Effector CD4-positive, alpha-beta T cell (primary cell): ENCODE results near the gene PLAC8.
"Not testable (repeated sequence)": the region's sequence is repeated elsewhere in the genome, so short reads cannot be mapped to it uniquely, and the experiment has no call there.

Experiments
- DNase-seq: peaks from one replicate; pipeline ENCODE4 v3.0.0-alpha.2; 2020

The PLAC8 gene

DNA sequence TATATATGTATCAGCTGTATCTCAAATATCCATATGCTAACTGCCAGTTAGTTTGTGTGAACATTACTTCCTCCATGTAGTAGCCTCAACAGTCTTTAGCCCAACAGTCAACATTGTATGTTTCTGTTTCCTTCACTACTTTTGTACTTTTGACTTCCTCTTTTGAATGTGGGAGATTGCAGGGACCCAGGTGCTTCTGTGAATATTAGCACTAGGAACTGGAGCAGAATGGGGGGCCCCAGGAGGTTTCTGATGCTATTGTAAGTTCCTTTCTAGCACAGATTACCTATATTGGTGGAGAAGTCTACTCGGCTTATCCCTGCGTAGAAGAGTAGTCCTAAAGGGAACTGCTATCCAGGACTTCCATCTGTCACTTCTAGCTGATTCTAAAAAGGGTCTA, 2.3 kb downstream of the PLAC8 start:
- DNase-seq = no peak

GRCh38 chr4:83111751-83112141, 2.8 kb downstream of the PLAC8 start:
- DNase-seq = not testable (repeated sequence)

- DNase-seq = no peak
These were observed 3.4 kb downstream of the PLAC8 start for GRCh38 chr4:83110970-83111750.

DNA sequence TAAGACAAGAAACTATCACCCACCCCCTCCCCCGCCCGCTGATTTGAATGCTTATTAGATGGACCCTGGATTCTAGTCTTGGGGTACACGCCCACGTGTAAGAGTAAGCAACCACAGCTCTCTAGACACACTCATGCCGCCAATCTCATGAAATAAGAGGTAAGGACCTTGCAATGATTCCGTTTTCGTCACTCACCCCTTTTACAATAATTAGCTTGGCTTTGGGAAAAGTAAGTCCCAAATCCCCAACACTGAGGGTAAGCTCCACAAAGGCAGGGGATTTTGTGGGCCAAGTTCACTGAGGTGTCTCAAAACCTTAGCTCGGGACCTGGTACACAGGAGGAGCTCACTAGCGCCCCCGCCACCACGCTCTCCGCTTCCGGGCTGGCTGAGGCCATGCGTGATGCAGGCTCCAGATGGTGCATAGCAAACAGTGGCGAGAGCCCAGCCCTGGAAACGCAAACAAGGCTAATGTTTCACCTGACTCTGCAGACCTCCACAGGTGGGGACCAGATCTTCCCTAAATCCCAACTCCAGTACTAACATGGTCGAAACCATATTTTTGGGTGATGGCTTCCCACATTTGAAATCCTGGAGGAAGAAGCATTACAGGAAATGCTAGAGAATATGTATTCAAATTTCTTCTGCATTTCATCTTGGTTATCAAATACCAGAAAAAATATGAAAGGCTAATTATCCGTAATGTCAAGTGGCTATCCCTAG, 4.1 kb downstream of the PLAC8 start:
- DNase-seq = peak; percentile 82

- peak; percentile 36 for DNase-seq
These were observed 4.9 kb downstream of the PLAC8 start for GRCh38 chr4:83109480-83110222.

DNA sequence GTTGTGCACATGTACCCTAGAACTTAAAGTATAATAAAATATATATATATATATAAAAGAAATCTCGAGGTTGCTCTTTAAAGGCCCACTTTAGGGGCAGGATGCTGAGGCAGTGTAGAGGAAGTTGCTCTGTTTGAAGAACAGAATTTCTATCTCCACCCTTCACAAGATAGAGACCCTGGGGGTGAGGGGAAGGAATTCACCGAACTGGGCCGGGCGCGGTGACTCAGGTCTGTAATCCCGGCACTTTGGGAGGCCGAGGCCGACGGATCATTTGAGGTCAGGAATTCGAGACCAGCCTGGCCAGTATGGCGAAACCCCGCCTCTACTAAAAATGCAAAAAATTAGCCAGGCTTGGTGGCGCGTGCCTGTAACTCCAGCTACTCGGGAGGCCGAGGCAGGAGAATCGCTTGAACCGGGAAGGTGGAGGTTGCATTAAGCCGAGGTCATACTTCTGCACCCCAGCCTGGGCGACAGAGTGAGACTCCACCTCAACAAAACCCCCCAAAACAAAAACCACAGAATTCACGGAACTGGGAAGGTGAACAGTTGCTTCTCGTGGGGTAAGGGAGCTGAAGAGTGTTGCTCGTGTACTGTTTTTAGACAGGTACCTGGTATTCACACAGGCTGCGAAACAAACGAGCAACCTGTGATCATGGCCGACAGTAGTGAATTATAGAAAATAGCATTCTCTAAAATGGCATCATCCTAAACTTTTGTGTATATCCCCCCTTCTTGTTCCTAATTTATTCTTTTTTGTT, 6.2 kb downstream of the PLAC8 start:
- peak; percentile 21 for DNase-seq

DNA sequence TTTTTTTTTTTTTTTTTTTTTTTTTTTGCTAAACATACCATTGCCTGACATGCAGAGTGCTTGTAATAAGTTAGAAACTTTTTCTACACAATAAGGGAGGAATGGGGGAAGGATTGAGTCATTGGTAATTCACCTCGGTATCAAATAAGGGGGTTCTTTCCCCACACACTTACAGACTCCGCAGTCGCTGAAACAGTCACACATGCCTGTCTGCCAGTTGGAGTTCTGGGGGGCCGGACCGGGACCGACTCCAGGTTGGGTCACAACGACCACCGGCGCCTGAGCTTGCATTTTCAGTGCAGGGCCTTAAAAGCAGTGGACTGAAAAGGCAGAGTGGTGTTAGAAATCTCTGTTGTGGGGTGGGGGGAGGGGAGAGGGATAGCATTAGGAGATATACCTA, 6.9 kb downstream of the PLAC8 start:
- no peak for DNase-seq

DNA sequence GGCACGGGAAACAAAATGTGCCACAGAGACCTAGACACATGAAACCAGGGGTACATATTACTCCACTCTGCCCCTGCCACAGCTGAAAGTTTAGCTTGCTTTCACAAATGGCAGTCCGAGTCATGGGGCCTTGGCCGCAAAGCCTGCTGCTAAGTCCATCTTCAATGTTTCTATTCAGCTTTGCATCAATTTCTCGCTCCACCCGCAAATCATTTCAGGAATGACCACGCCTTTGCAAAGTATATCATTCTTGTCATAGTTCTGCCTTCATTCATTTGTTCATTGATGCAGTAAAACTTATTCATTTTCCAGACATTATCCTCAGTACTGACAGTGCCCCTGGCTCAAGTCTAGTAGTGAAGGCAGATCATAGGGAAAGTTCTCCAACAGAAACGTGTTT, 9.5 kb downstream of the PLAC8 start:
- no peak for DNase-seq

GRCh38 chr4:83096397-83096796, 18.1 kb downstream of the PLAC8 start:
- no peak for DNase-seq

GRCh38 chr4:83093060-83093640, 21.4 kb downstream of the PLAC8 start:
- DNase-seq = no peak

DNA sequence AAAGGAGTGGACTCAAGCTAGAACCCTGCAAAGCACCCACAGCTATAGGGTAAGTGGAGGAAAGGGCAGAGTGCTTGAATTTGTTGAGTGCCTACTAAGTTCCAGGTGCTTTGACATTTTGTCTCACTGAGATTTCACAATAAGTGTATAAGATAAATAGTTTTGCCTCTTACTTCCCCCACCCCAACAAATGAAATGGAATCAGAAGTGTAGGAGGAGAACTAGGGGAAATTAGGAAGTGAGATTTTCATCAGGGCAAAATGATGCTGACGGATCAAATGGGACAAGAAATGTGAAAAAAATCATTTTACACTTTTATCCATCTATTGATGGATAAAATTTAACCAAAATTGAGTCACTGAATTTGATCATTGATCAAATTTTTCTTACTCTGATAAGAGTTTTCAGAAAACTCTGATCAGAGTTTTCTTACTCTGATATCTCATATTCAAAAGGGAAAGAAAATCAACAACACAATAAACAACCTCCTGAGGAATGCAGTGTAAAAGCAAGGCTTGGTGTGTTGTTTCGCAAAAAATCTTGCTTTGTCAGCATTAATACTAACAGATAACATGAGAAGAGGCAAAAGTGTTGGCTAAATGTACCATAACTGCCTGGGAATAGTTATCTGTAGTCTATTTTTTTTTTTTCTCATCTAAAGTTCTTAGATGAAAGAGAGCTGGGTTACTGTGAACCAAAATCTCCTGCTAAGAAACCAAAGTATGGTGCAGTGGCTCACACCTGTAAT, 24.9 kb downstream of the PLAC8 start:
- DNase-seq = no peak

- DNase-seq = not testable (repeated sequence)
These were observed 29.6 kb downstream of the PLAC8 start for GRCh38 chr4:83084956-83085355.

- peak; percentile 50 for DNase-seq
These were observed 30.5 kb downstream of the PLAC8 start for GRCh38 chr4:83083925-83084475.

DNA sequence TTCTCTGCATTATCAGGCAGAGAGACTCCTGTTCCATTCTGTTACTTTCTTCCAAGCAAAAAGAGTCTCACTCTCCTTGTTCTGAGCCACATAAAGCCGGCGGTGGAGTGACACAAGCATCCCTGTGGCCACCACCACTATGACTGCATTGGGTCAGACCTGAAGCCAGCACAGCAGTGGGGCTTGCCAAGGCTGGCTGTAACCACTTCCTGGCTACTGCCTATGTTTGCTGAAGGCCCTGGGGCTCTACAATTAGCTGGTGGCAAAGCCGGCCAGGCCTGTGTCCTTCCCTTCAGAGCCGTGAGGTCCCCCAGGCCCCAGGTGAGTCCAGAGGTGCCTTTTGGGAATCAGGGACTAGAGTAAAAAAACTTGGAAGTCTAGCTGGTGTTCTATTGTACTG, 31.8 kb downstream of the PLAC8 start:
- no peak for DNase-seq

GRCh38 chr4:83080561-83080960, 34.0 kb downstream of the PLAC8 start:
- DNase-seq = no peak

DNA sequence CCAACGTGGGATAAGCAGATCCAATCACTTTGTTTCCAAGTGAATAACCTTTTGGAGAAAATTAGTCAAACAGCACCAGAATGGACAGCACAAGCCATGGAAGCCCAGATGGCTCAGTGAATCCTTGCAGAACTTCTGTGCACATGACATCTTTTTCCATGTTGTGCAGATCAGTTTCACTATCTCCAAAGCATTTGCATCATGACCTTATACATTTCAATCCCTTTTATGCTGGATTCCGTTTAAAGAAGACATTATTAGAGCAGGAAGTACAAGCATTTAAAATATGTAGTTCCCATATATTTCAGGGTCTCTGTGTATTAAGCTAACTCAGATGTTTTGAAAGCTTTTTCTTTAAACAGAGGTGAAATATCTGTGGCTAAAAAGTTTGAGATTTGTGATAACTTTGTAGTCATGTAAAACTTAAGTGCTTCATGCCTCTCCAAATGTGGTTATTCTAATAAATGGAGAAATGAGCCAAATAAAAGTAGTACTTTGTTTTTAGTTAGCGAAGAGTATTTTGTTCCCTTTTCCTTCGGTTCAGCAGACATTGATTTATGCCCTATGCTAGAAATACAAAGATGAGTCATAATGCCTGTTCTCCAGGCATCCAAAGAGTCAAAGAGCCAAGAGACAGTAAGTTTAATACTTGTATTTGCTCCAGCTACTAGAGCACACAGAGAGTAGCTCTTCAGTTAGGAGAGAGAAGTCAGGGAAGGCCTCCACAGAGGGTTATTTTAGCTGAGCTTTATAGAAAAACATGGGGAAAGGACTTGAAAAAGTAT, 39.0 kb downstream of the PLAC8 start:
- no peak for DNase-seq

GRCh38 chr4:83074783-83075182, 39.7 kb downstream of the PLAC8 start:
- not testable (repeated sequence) for DNase-seq

GRCh38 chr4:83074086-83074704, 40.3 kb downstream of the PLAC8 start:
- DNase-seq = peak; percentile 63

- no peak for DNase-seq
These were observed 43.4 kb downstream of the PLAC8 start for GRCh38 chr4:83071116-83071515.

- DNase-seq = no peak
These were observed 47.4 kb downstream of the PLAC8 start for GRCh38 chr4:83067058-83067639.
